Heart right ventricle (tissue), 16 donors: ENCODE results near the gene SFXN5. TPM values are rescaled to one million over a fixed set of nuclear protein-coding genes. Genes with fewer than 3 reads are reported as not detected.

Experiments
- ATAC-seq, 8 donors: fragments of 200-7000 bp; cut with Tn5 transposase; one replicate each; pipeline ENCODE4 v1.9.1; 2020; ENCODE audit warnings: mild to moderate bottlenecking in 8 of 8, moderate library complexity in 8 of 8, moderate number of reproducible peaks in 1 of 8
- DNase-seq, 2 donors: peaks; one replicate each; pipeline ENCODE4 v3.0.0-alpha.2; 2020
- H3K27ac ChIP-seq, 10 donors: fragments of 200-600 bp; sonication (generic) in 2 of 10; one replicate each; pipeline versions ENCODE4 v1.5.0 to v1.8.0; 2020 to 2022; ENCODE audit warnings: mild to moderate bottlenecking in 3 of 10
- H3K27me3 ChIP-seq, 7 donors: fragments of 200-600 bp; one replicate each; pipeline ENCODE4 v1.8.0; 2021 to 2022; ENCODE audit warnings: mild to moderate bottlenecking in 2 of 7
- H3K36me3 ChIP-seq, 9 donors: fragments of 200-600 bp; sonication (generic) in 1 of 9; one replicate each; pipeline versions ENCODE4 v1.5.0 to v1.8.0; 2020 to 2022; ENCODE audit warnings: mild to moderate bottlenecking in 2 of 9
- H3K4me1 ChIP-seq, 9 donors: fragments of 200-600 bp; sonication (generic) in 1 of 9; one replicate each; pipeline versions ENCODE4 v1.5.0 to v1.8.0; 2020 to 2022; ENCODE audit warnings: mild to moderate bottlenecking in 4 of 9
- H3K4me3 ChIP-seq, 10 donors: fragments of 200-600 bp; sonication (generic) in 2 of 10; one replicate each; pipeline versions ENCODE4 v1.5.0 to v1.8.0; 2020 to 2022; ENCODE audit warnings: mild to moderate bottlenecking in 7 of 10, moderate library complexity in 2 of 10
- H3K9me3 ChIP-seq, 11 donors: fragments of 200-600 bp in 10 of 11; sonication (generic) in 2 of 11; one replicate each; pipeline versions ENCODE4 v1.5.0 to v1.8.0; 2013 to 2022; ENCODE audit warnings: mild to moderate bottlenecking in 2 of 11, control low read depth in 1 of 11, moderate library complexity in 1 of 11
- CTCF ChIP-seq, 9 donors: fragments of 200-600 bp; sonication (generic) in 2 of 9; IDR thresholded peaks; one replicate each; pipeline versions ENCODE4 v1.5.0 to v1.8.0; 2021 to 2022; ENCODE audit warnings: antibody characterized with exemption in 9 of 9, mild to moderate bottlenecking in 5 of 9, moderate library complexity in 1 of 9
- WGBS, 2 donors: extraction: QIAGEN DNeasy Blood & Tissue Kit; methylation state at CpG; one replicate each; pipeline ENCODE4 v1.1.7; 2013; ENCODE audit warnings: inconsistent platforms in 1 of 2; 5-methylcytosine and 5-hydroxymethylcytosine counted together
- intact Hi-C, 10 donors: fragments of 100-400 bp; cut with DNase I; formaldehyde crosslinking; loops; one replicate each; pipeline versions ENCODE4 v1.11.1 to v1.14.2; 2022
- polyA plus RNA-seq, 2 donors: library from polyadenylated mRNA; stranded (reverse); fragments of 200-250 nt; gene quantifications; one replicate each; pipeline ENCODE4 v1.2.3, GENCODE V29; 2013
- total RNA-seq, 10 donors: library from RNA; stranded (reverse); fragmentation: NEBNext Ultra II Directional in 3 of 10; extraction: Animal tissue kit (Norgen Biotek cat#: 25700) in 3 of 10; gene quantifications; one replicate each; pipeline versions ENCODE4 v1.2.1 to v1.2.4, GENCODE V29; 2021 to 2023
- donor health status: Arrhythmogenic right ventricular cardiomyopathy.
- donor health status: ischemic (EF 13 %, LVEDD 7.1; RV severe dilation, severe dysfunction).
- donor health status: healthy with polysubstance abuse.
- donor health status: DM: no; HTN: yes; CAD: no.
- donor health status: DM: no; HTN: no; CAD: no.
- donor health status: ischemic (EF 25% LVEDD 6.9; RV normal size, moderate dysfunction).
- donor health status: ischemic (EF 25% LVEDD 5.7; RV mildly dilated, moderate dysfunction).
- donor health status: healthy.
- donor health status: DM: yes; HTN: yes; CAD: no.
- donor health status: Ischemic cardiomyopathy.
- donor health status: ischemic (EF 35%, LVEDD 5.7; RV mildly dilated, moderate dysfunction).
- donor health status: nonischemic (EF 11% LVEDD 7.7; RV severe dilation, severe dysfunction).
- donor health status: DM: yes; HTN: yes; CAD: no.
- donor health status: PGD.
- donor health status: ischemic (EF 29% LVEDD 5.4; RV normal size, mild dysfunction).
- donor health status: nonischemic (EF 23%, LVEDD 6.1; RV moderate dilation, normal function).

SFXN5 gene
- total and polyA plus RNA-seq, 12 donors, result 4.4 to 11.8 (median 9.7) TPM

DNA sequence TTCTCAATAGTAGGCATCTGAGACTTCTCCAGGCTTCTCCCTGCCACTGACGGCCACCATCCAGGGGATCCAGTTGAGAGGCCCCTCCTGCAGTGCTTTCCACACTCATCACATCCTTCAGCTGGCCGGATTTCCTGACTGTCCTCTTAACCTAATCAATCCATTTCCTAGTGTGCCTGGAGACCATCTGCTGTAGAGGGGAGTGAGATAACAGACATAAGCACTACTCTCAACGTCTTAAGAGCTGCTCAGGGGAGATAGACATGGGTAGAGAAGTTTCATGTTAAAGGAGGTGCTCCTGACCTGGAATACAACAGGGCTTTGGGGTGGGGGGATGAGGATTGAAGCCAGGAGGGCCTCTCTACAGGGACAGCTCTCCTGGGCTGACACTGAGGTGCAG is 170.1 kb downstream of the SFXN5 start:
- DNase-seq, result no peak
- WGBS, 2 donors, result 46 to 52% methylated on average over 3 of the region's 3 CpGs
- Histone ChIP-seq H3K27ac (no peak overlapping the region), H3K9me3 (no peaks in the 10 kb centered on the region), H3K4me3 (no peak overlapping the region), H3K27me3 (peaks cover 0 to 80% (median 58%) of the 10 kb centered on the region in 7 donors), H3K36me3 (no peaks in the 10 kb centered on the region), H3K4me1 (peaks cover 0 to 2% (median 0%) of the 10 kb centered on the region in 9 donors)
- no peak for ATAC-seq
- TF ChIP-seq CTCF (IDR thresholded peaks at IDR 0.05), result no peak
- intact Hi-C loops, result no loop called here

DNA sequence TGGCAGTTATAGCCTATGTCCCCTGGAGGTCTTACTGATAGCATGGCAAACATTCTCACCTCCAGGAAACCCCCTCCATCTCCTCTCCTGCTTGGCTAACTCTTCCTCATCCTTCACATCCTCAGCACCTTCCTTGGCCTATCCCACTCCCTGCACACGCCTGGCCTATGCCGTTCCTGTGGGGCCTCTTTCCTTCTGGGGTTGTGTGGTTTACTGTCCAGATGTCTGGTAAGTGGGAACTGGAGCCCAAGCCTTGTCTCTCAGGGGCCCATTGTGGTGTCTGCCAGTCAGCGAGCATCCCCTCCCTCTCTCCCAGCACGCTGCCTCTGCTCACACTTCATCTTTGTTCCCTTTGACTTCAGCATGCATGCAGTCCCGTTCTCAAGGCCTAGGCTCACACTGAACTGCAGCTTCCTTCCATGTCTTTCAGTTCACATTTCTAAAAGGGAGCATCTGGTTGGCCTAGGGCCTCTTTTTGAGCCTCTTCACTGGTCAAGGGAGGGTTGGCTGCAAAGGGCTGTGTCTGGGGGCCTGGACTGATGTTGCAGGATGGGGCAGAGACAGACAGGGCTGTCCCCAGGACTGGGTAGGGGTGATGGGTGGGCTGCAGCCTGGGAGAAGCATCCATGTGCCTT is 171.2 kb downstream of the SFXN5 start:
- Histone ChIP-seq H3K4me3 (no peak overlapping the region), H3K27me3 (peaks cover 0 to 80% (median 49%) of the 10 kb centered on the region in 7 donors), H3K27ac (no peak overlapping the region), H3K36me3 (no peaks in the 10 kb centered on the region), H3K4me1 (peaks cover 2 to 13% (median 10%) of the 10 kb centered on the region in 9 donors), H3K9me3 (no peaks in the 10 kb centered on the region)
- DNase-seq, result no peak
- no peak for TF ChIP-seq CTCF (IDR thresholded peaks at IDR 0.05)
- intact Hi-C loops, result no loop called here
- ATAC-seq, result no peak
- WGBS, 2 donors, result 86 to 88% methylated on average over 5 of the region's 5 CpGs

- peaks cover 0 to 80% (median 57%) of the 10 kb centered on the region in 7 donors for H3K27me3 ChIP-seq
- no peak overlapping the region for H3K4me3 ChIP-seq
- H3K4me1 ChIP-seq, result peaks cover 2 to 21% (median 12%) of the 10 kb centered on the region in 9 donors
- 84 to 87% methylated on average over 2 of the region's 2 CpGs for WGBS, 2 donors
- H3K9me3 ChIP-seq, result no peaks in the 10 kb centered on the region
- no peak for ATAC-seq
- no peak overlapping the region for H3K27ac ChIP-seq
- H3K36me3 ChIP-seq, result no peaks in the 10 kb centered on the region
- intact Hi-C loops, result loop anchor here in 9 of 10 donors (5.0 to 10.0 kb wide), 5 partner anchors 74 to 186 kb away; partner anchors contain the start of gene SFXN5 (in 4 of the 9)
- DNase-seq, result no peak
- no peak for TF ChIP-seq CTCF (IDR thresholded peaks at IDR 0.05)
Observed at GRCh38 chr2:72898585-72898906, 173.0 kb downstream of the SFXN5 start.

DNA sequence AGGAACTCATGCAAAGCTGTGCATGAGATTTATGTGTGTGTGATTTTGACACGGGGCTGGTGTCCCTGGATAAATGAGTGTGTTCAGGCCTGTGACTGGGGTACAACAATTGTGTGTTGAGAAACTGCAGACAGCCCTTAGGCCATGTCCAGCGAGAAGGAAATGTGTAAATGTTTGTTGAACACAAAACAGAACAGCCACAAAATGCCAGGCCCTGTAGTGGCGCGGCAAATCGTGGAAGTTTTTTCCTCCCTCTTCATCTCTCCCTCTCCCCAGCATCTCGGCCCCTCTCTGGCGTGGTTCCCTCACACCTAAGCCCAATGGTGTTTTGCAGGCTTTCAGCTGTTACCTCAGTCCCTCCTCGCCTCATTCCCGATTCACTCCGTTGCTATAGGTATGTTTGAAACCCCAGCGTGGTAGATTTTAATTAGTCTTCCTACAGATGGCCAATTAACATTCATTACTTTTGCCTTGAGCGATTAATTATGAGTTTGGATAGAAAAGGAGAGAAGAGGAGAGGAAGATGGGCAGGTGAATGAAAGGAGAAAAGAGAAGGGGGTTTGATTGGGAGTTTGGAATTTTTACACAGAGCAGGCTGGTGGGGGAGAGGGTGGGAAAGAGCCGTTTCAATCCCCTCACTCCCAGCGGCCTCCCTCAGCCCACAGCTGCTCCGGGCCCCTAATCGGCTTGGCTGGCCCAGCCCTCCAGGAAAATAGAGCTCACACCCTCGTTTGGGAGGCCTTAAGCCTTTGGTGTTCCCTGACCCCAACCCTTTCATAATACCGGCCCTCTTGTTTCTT is 173.5 kb downstream of the SFXN5 start:
- Histone ChIP-seq H3K36me3 (no peaks in the 10 kb centered on the region), H3K27ac (no peak overlapping the region), H3K4me1 (peaks cover 2 to 21% (median 12%) of the 10 kb centered on the region in 9 donors), H3K27me3 (peaks cover 0 to 74% (median 52%) of the 10 kb centered on the region in 7 donors), H3K4me3 (no peak overlapping the region), H3K9me3 (no peaks in the 10 kb centered on the region)
- intact Hi-C loops, result loop anchor here in 9 of 10 donors (5.0 to 10.0 kb wide), 5 partner anchors 74 to 187 kb away; partner anchors contain the start of gene SFXN5 (in 4 of the 9)
- ATAC-seq (no peak), DNase-seq (no peak)
- TF ChIP-seq CTCF (IDR thresholded peaks at IDR 0.05), result no peak
- 75 to 77% methylated on average over 18 of the region's 18 CpGs for WGBS, 2 donors
